ENCODE data around the gene TAP1. TPM values are rescaled to one million over a fixed set of nuclear protein-coding genes. Genes with fewer than 3 reads are reported as not detected.

The TAP1 gene
- total and polyA plus RNA-seq, 2 of the 4 experiments (the other 2 are of a cell fraction) = 20.1 to 27.6 TPM

GRCh38 chr6:32815996-32816395 lies 37.5 kb downstream of the TAP1 start:
- no peak for ATAC-seq (ENCODE audit: low read depth)
- no TSS peak for BruUV-seq (replicated peaks)

More at GRCh38 chr6:32815996-32816395, 37.5 kb downstream of the TAP1 start:
- H3K23ac ChIP-seq (ENCODE audit: low read depth, low read length) = no peak overlapping the region
- H3K36me3 ChIP-seq (ENCODE audit: control insufficient read depth, insufficient read depth, low read length) = no peaks in the 10 kb centered on the region
- H2BK20ac ChIP-seq (ENCODE audit: low read depth, low read length) = no peak overlapping the region
- no peak overlapping the region for H2AK9ac ChIP-seq (replicated peaks; ENCODE audit: low read depth, low read length, poor library complexity)
- H4K8ac ChIP-seq (ENCODE audit: low read depth in 2 of 2, low read length in 2 of 2) = no peak overlapping the region
- intact Hi-C loops (cut with micrococcal nuclease) = no loop called here
- no peak overlapping the region for H3K18ac ChIP-seq (ENCODE audit: low read depth, low read length)
- H3K4me1 ChIP-seq (ENCODE audit: control insufficient read depth, insufficient read depth, low read length) = peaks cover 5% of the 10 kb centered on the region
- no peak overlapping the region for H2BK120ac ChIP-seq (ENCODE audit: low read depth, low read length)
- in situ Hi-C loops (cut with MboI; ENCODE audit: low sequenced_read_pairs) = no loop called here
- dilution Hi-C loops (cut with HindIII; ENCODE audit: low sequenced_read_pairs, unreplicated experiment) = no loop called here
- H3K9me3 ChIP-seq (ENCODE audit: control insufficient read depth, insufficient read depth, low read length) = no peaks in the 10 kb centered on the region
- H3K4me3 ChIP-seq (ENCODE audit: insufficient read depth, low read depth, low read length) = no peak overlapping the region
- H3K4me2 ChIP-seq (ENCODE audit: low read depth, low read length) = no peak overlapping the region
- H4K91ac ChIP-seq (ENCODE audit: insufficient read depth, low read depth, low read length) = no peak overlapping the region
- H4K5ac ChIP-seq (ENCODE audit: low read depth, low read length) = no peak overlapping the region
- no peaks in the 10 kb centered on the region for H3K79me1 ChIP-seq (ENCODE audit: low read depth in 1 of 2, low read length in 2 of 2)
- no peak overlapping the region for H3K4ac ChIP-seq (ENCODE audit: low read depth, low read length)
- H4K20me1 ChIP-seq (ENCODE audit: insufficient read depth, low read length) = no peaks in the 10 kb centered on the region
- H3K27ac ChIP-seq (ENCODE audit: insufficient read depth, low read length) = no peak overlapping the region
- no peak overlapping the region for H3K9ac ChIP-seq (ENCODE audit: low read depth, low read length)
- no peak for DNase-seq
- ChIA-PET POLR2A (ENCODE audit: unreplicated experiment) (no interaction called here), CTCF (no interaction called here)
- H3K9me1 ChIP-seq (ENCODE audit: insufficient read depth, low read length) = peaks cover 4% of the 10 kb centered on the region; the same call in 1 of the 2 replicates
- H3K14ac ChIP-seq (replicated peaks; ENCODE audit: low read depth, low read length) = no peak overlapping the region
- TF ChIP-seq CTCF (conservative IDR thresholded peaks at IDR 0.05; ENCODE audit: low read depth, low read length) (no peak), MXI1 (IDR thresholded peaks at IDR 0.05; ENCODE audit: borderline replicate concordance, low read depth, low read length) (no peak), RCOR1 (IDR thresholded peaks at IDR 0.05; ENCODE audit: insufficient replicate concordance, low read length) (no peak), NFE2L2 (IDR thresholded peaks at IDR 0.05; ENCODE audit: low read depth, low read length) (no peak), RAD21 (IDR thresholded peaks at IDR 0.05; ENCODE audit: low read length) (no peak), USF2 (IDR thresholded peaks at IDR 0.05; ENCODE audit: low read depth, low read length) (no peak)
- H2BK15ac ChIP-seq (ENCODE audit: low read depth, low read length) = no peak overlapping the region
- no peak overlapping the region for H2AFZ ChIP-seq (replicated peaks; ENCODE audit: low read length, poor library complexity)
- H2BK5ac ChIP-seq (ENCODE audit: low read depth, low read length, poor library complexity, severe bottlenecking) = no peak overlapping the region
- no CpG with 5 or more reads among the region's 2 CpGs for WGBS, 2 experiments (ENCODE audit: extremely low coverage in 2 of 2, insufficient read length in 1 of 2)
- no peak overlapping the region for H2AK5ac ChIP-seq (ENCODE audit: low read depth, low read length)
- H3K27me3 ChIP-seq (ENCODE audit: control insufficient read depth, insufficient read depth, low read length) = 0 out of 2 replicates have a peak, but pooled peaks cover 1% of the 10 kb centered on the region
- no peak overlapping the region for H3K56ac ChIP-seq (ENCODE audit: extremely low read depth, insufficient read depth, low read length)
